Stomach (tissue), 9 donors: ENCODE results near the gene COX4I2. TPM values are rescaled to one million over a fixed set of nuclear protein-coding genes. Genes with fewer than 3 reads are reported as not detected.

Experiments
- DNase-seq, 2 donors: peaks; one replicate each; pipeline versions ENCODE4 v3.0.0 to v3.0.0-alpha.2; 2013 to 2019
- H3K27ac ChIP-seq, 5 donors: fragments of 200-600 bp in 4 of 5; sonication (generic) in 4 of 5; one replicate each; pipeline ENCODE4 v1.5.1; 2013 to 2019; ENCODE audit warnings: mild to moderate bottlenecking in 1 of 5, moderate library complexity in 1 of 5
- H3K27me3 ChIP-seq, 3 donors: fragments of 200-600 bp; sonication (generic); one replicate each; pipeline ENCODE4 v1.5.1; 2017 to 2019; ENCODE audit warnings: mixed run types in 1 of 3
- H3K36me3 ChIP-seq, 4 donors: fragments of 200-600 bp; sonication (generic); 1 replicate in 3 of 4; 2 replicates in 1 of 4; pipeline ENCODE4 v1.5.1; 2016 to 2019
- H3K4me1 ChIP-seq, 4 donors: fragments of 200-600 bp; sonication (generic); one replicate each; pipeline ENCODE4 v1.5.1; 2016 to 2019
- H3K4me3 ChIP-seq, 4 donors: fragments of 200-600 bp; sonication (generic) in 3 of 4; one replicate each; pipeline ENCODE4 v1.5.1; 2016 to 2019; ENCODE audit warnings: mild to moderate bottlenecking in 1 of 4
- H3K9me3 ChIP-seq, 4 donors: fragments of 200-600 bp; sonication (generic); one replicate each; pipeline ENCODE4 v1.5.1; 2016 to 2019
- CTCF ChIP-seq, 7 experiments: fragments of 450-650 bp in 4 of 7; fragments of 200-600 bp in 3 of 7; sonication (generic) in 3 of 7; IDR thresholded peaks; one replicate each; pipeline ENCODE4 v1.5.1; 2016 to 2019; ENCODE audit warnings: antibody characterized with exemption in 7 of 7, control low read depth in 2 of 7, mild to moderate bottlenecking in 1 of 7
- EP300 ChIP-seq: sonication (generic); formaldehyde crosslinking; IDR thresholded peaks from one replicate; pipeline ENCODE4 v1.6.1; 2017; ENCODE audit warnings: antibody characterized with exemption
- POLR2A ChIP-seq, 4 donors: fragments of 450-650 bp; IDR thresholded peaks; one replicate each; pipeline ENCODE4 v1.6.1; 2016; ENCODE audit warnings: antibody characterized with exemption in 4 of 4, control low read depth in 2 of 4, mild to moderate bottlenecking in 1 of 4, moderate library complexity in 1 of 4
- POLR2AphosphoS5 ChIP-seq, 3 donors: sonication (generic); formaldehyde crosslinking; IDR thresholded peaks; one replicate each; pipeline ENCODE4 v1.6.1; 2016; ENCODE audit warnings: antibody characterized with exemption in 3 of 3
- WGBS, 5 donors: extraction: QIAGEN DNeasy Blood & Tissue Kit in 3 of 5; methylation state at CpG; one replicate each; pipeline versions ENCODE4 v1.1.5 to v1.1.7; 2013 to 2018; 5-methylcytosine and 5-hydroxymethylcytosine counted together
- intact Hi-C: fragments of 100-400 bp; cut with DNase I; formaldehyde crosslinking; loops from one replicate; pipeline ENCODE4 v1.15.1; 2023; ENCODE audit warnings: low total_unique reads
- polyA plus RNA-seq, 3 donors: library from polyadenylated mRNA; stranded (reverse); fragments of 200-250 nt; gene quantifications; one replicate each; pipeline ENCODE4 v1.2.3, GENCODE V29; 2013
- total RNA-seq, 5 donors: library from RNA; depleted of rRNA; stranded (reverse); fragments of >200 nt; gene quantifications; one replicate each; pipeline versions ENCODE4 v1.1.0 to v1.2.3, GENCODE V29; 2014 to 2016
- donor health status: healthy with polysubstance abuse.
- donor health status: Bipolar disorder and iron deficiency.
- donor health status: healthy.

The COX4I2 gene
- total and polyA plus RNA-seq, 8 donors, result 1.8 to 6.7 (median 4.2) TPM; not detected in 3

- intact Hi-C loops, result no loop called here
- H3K4me3 ChIP-seq, result no peak overlapping the region
- no peaks in the 10 kb centered on the region for H3K9me3 ChIP-seq
- H3K27ac ChIP-seq, result peak overlapping the region in 4 of 5 donors; percentile 23 to 61 (median 41)
- H3K4me1 ChIP-seq, result peaks cover 32 to 91% (median 63%) of the 10 kb centered on the region in 4 donors
- H3K36me3 ChIP-seq, result peaks cover 0 to 59% (median 39%) of the 10 kb centered on the region in 4 donors
- WGBS, 5 donors, result 69 to 74% (median 74%) methylated on average over 11 of the region's 11 CpGs
- H3K27me3 ChIP-seq, result no peaks in the 10 kb centered on the region
- TF ChIP-seq POLR2AphosphoS5 (IDR thresholded peaks at IDR 0.05) (no peak), CTCF (IDR thresholded peaks at IDR 0.05) (no peak), EP300 (no peak)
- no peak for DNase-seq
Measured at GRCh38 chr20:31684153-31685015, 46.7 kb downstream of the COX4I2 start.

GRCh38 chr20:31685853-31686643 lies 48.3 kb downstream of the COX4I2 start:
- WGBS, 5 donors, result 63 to 75% (median 73%) methylated on average over 2 of the region's 2 CpGs
- no peaks in the 10 kb centered on the region for H3K9me3 ChIP-seq
- intact Hi-C loops, result no loop called here
- H3K27ac ChIP-seq, result peak overlapping the region in 3 of 5 donors; percentile 32 to 61 (median 50)
- TF ChIP-seq CTCF (IDR thresholded peaks at IDR 0.05) (no peak), POLR2AphosphoS5 (IDR thresholded peaks at IDR 0.05) (no peak), EP300 (no peak), POLR2A (IDR thresholded peaks at IDR 0.05) (no peak)
- H3K36me3 ChIP-seq, result peaks cover 0 to 57% (median 37%) of the 10 kb centered on the region in 4 donors
- H3K4me1 ChIP-seq, result peaks cover 15 to 89% (median 46%) of the 10 kb centered on the region in 4 donors
- H3K27me3 ChIP-seq, result no peaks in the 10 kb centered on the region
- H3K4me3 ChIP-seq, result no peak overlapping the region
- DNase-seq, result no peak

DNA sequence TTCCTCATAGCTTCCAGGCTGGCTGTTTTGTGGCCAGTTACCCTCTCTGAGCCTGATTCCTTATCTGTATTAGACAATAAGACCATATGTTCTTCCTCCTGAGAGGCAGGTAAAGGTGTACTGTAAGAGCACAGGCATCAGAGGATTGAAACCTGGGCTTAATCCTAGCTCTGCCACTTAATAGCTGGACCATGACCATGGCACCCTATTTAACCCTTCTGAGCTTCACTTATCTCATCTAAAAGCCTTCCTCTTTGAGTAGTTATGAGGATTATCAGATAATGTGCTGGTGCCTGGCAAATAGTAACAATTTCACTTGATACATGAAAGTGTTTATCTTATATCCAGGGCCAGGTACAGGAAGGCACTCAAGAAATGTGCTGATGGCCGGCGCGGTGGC lies 50.1 kb downstream of the COX4I2 start:
- Histone ChIP-seq H3K36me3 (peaks cover 0 to 58% (median 42%) of the 10 kb centered on the region in 4 donors), H3K9me3 (no peaks in the 10 kb centered on the region), H3K27me3 (no peaks in the 10 kb centered on the region), H3K27ac (peak overlapping the region; percentile 5 to 66 (median 39)), H3K4me1 (peaks cover 9 to 84% (median 47%) of the 10 kb centered on the region in 4 donors), H3K4me3 (no peak overlapping the region)
- intact Hi-C loops, result no loop called here
- WGBS, 5 donors, result 22 to 70% (median 35%) methylated on average over 3 of the region's 3 CpGs
- TF ChIP-seq POLR2AphosphoS5 (IDR thresholded peaks at IDR 0.05), result peak in 1 of 3 donors; percentile 7
- TF ChIP-seq POLR2A (IDR thresholded peaks at IDR 0.05), result no peak
- no peak for TF ChIP-seq CTCF (IDR thresholded peaks at IDR 0.05)
- DNase-seq, result no peak

DNA sequence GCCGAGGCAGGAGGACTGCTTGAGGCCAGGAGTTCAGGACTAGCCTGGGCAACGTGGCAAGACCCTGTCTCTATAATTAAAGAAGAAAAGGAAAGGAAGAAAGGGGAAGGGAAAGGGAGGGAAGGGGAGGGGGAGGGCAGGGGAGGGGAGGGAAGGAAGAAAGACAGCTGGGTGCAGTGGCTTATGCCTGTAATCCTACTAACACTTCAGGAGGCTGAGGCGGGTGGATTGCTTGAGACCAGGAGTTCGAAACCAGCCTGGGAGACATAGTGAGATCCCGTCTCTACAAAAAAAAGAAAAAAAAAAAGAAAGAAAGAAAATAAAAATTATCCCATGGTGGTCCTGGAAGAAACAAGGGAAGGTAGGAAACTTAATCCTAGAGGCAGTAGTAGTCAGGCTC lies 51.4 kb downstream of the COX4I2 start:
- Histone ChIP-seq H3K4me1 (peaks cover 15 to 82% (median 49%) of the 10 kb centered on the region in 4 donors), H3K27ac (no peak overlapping the region)

More for the DNA sequence above, 51.4 kb downstream of the COX4I2 start:
- TF ChIP-seq EP300, result no peak
- no peak for TF ChIP-seq POLR2A (IDR thresholded peaks at IDR 0.05)
- TF ChIP-seq CTCF (IDR thresholded peaks at IDR 0.05), result no peak
- TF ChIP-seq POLR2AphosphoS5 (IDR thresholded peaks at IDR 0.05), result no peak
- intact Hi-C loops, result no loop called here
- no peak overlapping the region for H3K4me3 ChIP-seq
- peaks cover 0 to 67% (median 48%) of the 10 kb centered on the region in 4 donors for H3K36me3 ChIP-seq
- no peak for DNase-seq
- H3K27me3 ChIP-seq, result no peaks in the 10 kb centered on the region
- 83 to 92% (median 86%) methylated on average over 5 of the region's 5 CpGs for WGBS, 5 donors
- H3K9me3 ChIP-seq, result no peaks in the 10 kb centered on the region
